Mesodermal cell (in vitro differentiated cells): Measurements from ENCODE around the gene SLC9A9.

Experiments used
- H3K27ac ChIP-seq: 2 replicates; pipeline ENCODE4 v1.7.0; 2013; ENCODE audit warnings: mild to moderate bottlenecking, low read depth, low read length, moderate library complexity; ENCODE audit not compliant: severe bottlenecking
- H3K36me3 ChIP-seq: 2 replicates; pipeline ENCODE4 v1.7.1; 2013; ENCODE audit warnings: mild to moderate bottlenecking, low read length, moderate library complexity; ENCODE audit not compliant: control insufficient read depth, insufficient read depth
- H3K4me1 ChIP-seq: one replicate; pipeline ENCODE4 v1.7.1; 2013; ENCODE audit warnings: mild to moderate bottlenecking, low read length; ENCODE audit not compliant: insufficient read depth, control insufficient read depth, poor library complexity, severe bottlenecking
- H3K4me3 ChIP-seq: 2 replicates; pipeline ENCODE4 v1.7.0; 2013; ENCODE audit warnings: low read length, control low read depth, mild to moderate bottlenecking; ENCODE audit not compliant: insufficient read depth, poor library complexity, severe bottlenecking; ENCODE audit errors: extremely low read depth
- H3K9me3 ChIP-seq: 2 replicates; pipeline ENCODE4 v1.7.1; 2013; ENCODE audit warnings: mild to moderate bottlenecking, low read length, moderate library complexity; ENCODE audit not compliant: control insufficient read depth
- WGBS, 2 experiments: methylation state at CpG; one replicate each; pipeline ENCODE4 v1.1.5; 2013; ENCODE audit warnings: missing lambda C conversion rate in 2 of 2; ENCODE audit not compliant: insufficient coverage in 2 of 2; 5-methylcytosine and 5-hydroxymethylcytosine counted together

SLC9A9 gene

DNA sequence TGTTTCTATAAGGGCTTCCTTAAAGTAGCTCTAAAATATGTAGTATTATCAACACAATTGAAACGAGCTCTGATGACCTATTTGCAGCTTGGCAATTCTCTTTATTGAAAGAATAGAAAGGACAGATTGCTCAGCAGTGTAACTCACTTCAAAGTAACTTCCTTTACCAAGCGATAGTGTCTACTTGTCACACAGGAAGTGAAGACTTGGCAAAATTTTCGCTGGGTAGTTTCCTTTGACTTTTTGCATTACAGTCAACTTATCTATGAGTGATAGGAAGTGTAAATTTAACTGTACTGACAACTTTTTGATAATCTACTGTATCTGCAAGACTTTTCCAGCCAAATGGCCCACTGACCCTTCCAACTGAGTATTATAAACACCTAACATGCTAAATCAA lies 22.8 kb downstream of the SLC9A9 start:
- WGBS, 2 experiments, result no CpG with 5 or more reads among the region's 3 CpGs
- H3K27ac ChIP-seq, result no peak overlapping the region
- H3K4me3 ChIP-seq, result no peak overlapping the region
- no peaks in the 10 kb centered on the region for H3K4me1 ChIP-seq
- H3K36me3 ChIP-seq, result no peaks in the 10 kb centered on the region
- no peaks in the 10 kb centered on the region for H3K9me3 ChIP-seq

GRCh38 chr3:143824735-143825385 lies 23.4 kb downstream of the SLC9A9 start:
- WGBS, 2 experiments, result 80% methylated on average over 1 of the region's 3 CpGs; no CpG with 5 or more reads in 1 of the 2 experiments
- Histone ChIP-seq H3K9me3 (no peaks in the 10 kb centered on the region), H3K36me3 (no peaks in the 10 kb centered on the region), H3K27ac (no peak overlapping the region), H3K4me1 (no peaks in the 10 kb centered on the region), H3K4me3 (no peak overlapping the region)

GRCh38 chr3:143822798-143823197 lies 25.5 kb downstream of the SLC9A9 start:
- peak overlapping the region; percentile 39 for H3K27ac ChIP-seq
- no peaks in the 10 kb centered on the region for H3K36me3 ChIP-seq
- no peak overlapping the region for H3K4me3 ChIP-seq
- WGBS, 2 experiments, result no CpG with 5 or more reads among the region's 1 CpG
- no peaks in the 10 kb centered on the region for H3K4me1 ChIP-seq
- no peaks in the 10 kb centered on the region for H3K9me3 ChIP-seq

DNA sequence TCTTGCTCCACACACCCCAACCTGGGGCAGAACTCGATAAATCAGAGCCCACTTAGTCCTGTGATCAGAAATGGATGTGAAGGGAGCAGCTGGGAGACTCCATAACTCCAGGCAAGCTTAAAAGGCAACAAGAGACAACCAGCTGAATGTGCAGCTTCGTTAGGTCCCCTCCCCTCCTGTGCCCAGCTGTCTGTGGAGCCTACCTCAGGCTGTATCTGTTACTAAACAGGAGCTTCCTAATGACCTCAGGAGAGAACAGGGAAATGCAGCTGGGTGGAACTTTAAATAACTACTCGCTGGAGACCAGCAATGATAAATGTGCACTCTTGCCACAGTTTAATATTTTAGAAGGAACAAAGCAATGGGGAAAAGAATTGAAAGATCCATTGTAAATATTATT lies 25.9 kb downstream of the SLC9A9 start:
- WGBS, 2 experiments, result 87 to 90% methylated on average over 3 of the region's 3 CpGs
- no peak overlapping the region for H3K27ac ChIP-seq
- H3K36me3 ChIP-seq, result no peaks in the 10 kb centered on the region
- no peaks in the 10 kb centered on the region for H3K4me1 ChIP-seq
- no peaks in the 10 kb centered on the region for H3K9me3 ChIP-seq
- no peak overlapping the region for H3K4me3 ChIP-seq

- Histone ChIP-seq H3K27ac (no peak overlapping the region), H3K9me3 (no peaks in the 10 kb centered on the region), H3K4me1 (no peaks in the 10 kb centered on the region), H3K4me3 (no peak overlapping the region), H3K36me3 (no peaks in the 10 kb centered on the region)
- 61 to 65% methylated on average over 4 of the region's 4 CpGs for WGBS, 2 experiments
These were observed 26.4 kb downstream of the SLC9A9 start for GRCh38 chr3:143821862-143822261.

GRCh38 chr3:143820466-143821221 lies 27.6 kb downstream of the SLC9A9 start:
- WGBS, 2 experiments, result 83% methylated on average over 1 of the region's 3 CpGs; no CpG with 5 or more reads in 1 of the 2 experiments
- H3K36me3 ChIP-seq, result no peaks in the 10 kb centered on the region

DNA sequence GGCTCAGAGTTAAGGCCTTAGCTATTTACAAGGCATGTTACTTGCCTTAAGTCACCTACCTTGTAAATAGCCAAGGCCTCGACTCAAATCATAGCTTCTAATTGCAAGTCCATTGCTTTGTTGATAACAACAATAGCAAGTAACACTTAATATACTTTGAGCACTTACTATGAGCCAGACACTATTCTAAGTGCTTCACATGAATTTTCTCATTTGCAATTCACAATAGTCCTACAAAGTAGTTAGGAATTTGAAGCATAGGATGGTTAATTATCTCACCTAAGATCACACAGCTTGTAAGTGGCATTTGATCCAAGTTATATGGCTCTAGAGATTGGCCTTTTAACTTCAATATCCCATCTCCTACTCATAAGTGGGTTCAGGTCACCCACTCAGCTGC lies 28.4 kb downstream of the SLC9A9 start:
- Histone ChIP-seq H3K9me3 (no peaks in the 10 kb centered on the region), H3K4me3 (no peak overlapping the region), H3K27ac (no peak overlapping the region), H3K4me1 (no peaks in the 10 kb centered on the region), H3K36me3 (no peaks in the 10 kb centered on the region)
- 83 to 86% methylated on average over 1 of the region's 1 CpG for WGBS, 2 experiments

More at GRCh38 chr3:143820466-143821221, 27.6 kb downstream of the SLC9A9 start:
- Histone ChIP-seq H3K4me3 (no peak overlapping the region), H3K9me3 (no peaks in the 10 kb centered on the region), H3K27ac (no peak overlapping the region), H3K4me1 (no peaks in the 10 kb centered on the region)

DNA sequence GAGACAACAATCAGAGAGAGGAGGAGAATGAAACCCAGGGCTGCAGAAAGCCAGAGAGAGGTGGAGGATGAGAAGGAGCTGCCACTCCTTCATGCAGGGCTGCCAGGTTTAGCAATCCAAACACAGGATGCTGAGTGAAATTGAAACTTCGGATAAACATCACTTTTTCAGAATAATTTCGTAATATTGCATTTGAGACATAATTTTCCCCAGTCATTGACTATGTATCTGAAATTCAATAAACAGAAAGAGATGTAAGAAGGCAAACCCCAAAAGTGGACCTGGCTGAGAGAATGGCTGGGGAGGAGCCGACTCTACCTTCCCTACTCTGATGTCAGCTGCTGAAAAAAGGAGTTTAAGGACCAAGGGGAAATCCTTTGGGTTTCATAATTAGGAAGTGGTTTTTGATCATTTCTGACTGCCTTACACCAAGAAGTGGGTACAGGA lies 33.8 kb downstream of the SLC9A9 start:
- 83 to 100% methylated on average over 1 of the region's 3 CpGs for WGBS, 2 experiments
- H3K9me3 ChIP-seq, result no peaks in the 10 kb centered on the region
- no peak overlapping the region for H3K4me3 ChIP-seq
- H3K27ac ChIP-seq, result no peak overlapping the region
- no peaks in the 10 kb centered on the region for H3K36me3 ChIP-seq
- H3K4me1 ChIP-seq, result no peaks in the 10 kb centered on the region

- no peak overlapping the region for H3K27ac ChIP-seq
- H3K36me3 ChIP-seq, result no peaks in the 10 kb centered on the region
These were observed 35.8 kb downstream of the SLC9A9 start for GRCh38 chr3:143812481-143812880.

GRCh38 chr3:143811602-143812001 lies 36.7 kb downstream of the SLC9A9 start:
- H3K36me3 ChIP-seq, result no peaks in the 10 kb centered on the region
- 70 to 92% methylated on average over 7 to 8 of the region's 8 CpGs for WGBS, 2 experiments
- no peak overlapping the region for H3K27ac ChIP-seq
- no peak overlapping the region for H3K4me3 ChIP-seq
- no peaks in the 10 kb centered on the region for H3K9me3 ChIP-seq
- H3K4me1 ChIP-seq, result no peaks in the 10 kb centered on the region

More at GRCh38 chr3:143812481-143812880, 35.8 kb downstream of the SLC9A9 start:
- Histone ChIP-seq H3K4me1 (no peaks in the 10 kb centered on the region), H3K4me3 (no peak overlapping the region), H3K9me3 (no peaks in the 10 kb centered on the region)
- WGBS, 2 experiments, result 93% methylated on average over 2 of the region's 3 CpGs; no CpG with 5 or more reads in 1 of the 2 experiments

DNA sequence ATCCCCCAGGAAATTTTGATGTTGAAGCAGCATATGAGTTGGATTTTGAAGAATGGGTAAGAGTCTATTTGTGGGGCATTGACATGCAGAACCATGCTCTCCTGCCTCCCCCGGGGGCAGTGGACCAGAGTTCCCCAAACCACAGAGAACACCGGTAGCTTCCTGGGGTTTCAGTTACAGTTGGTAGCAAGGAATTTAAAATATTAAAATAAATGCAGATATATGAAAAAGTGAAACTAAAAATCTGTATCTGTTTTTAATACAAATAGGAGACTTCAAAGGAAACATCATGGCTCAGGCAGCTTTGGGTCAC lies 37.4 kb downstream of the SLC9A9 start:
- Histone ChIP-seq H3K36me3 (no peaks in the 10 kb centered on the region), H3K9me3 (no peaks in the 10 kb centered on the region), H3K27ac (no peak overlapping the region), H3K4me3 (no peak overlapping the region), H3K4me1 (no peaks in the 10 kb centered on the region)
- WGBS, 2 experiments, result no CpG with 5 or more reads among the region's 2 CpGs
